Activated naive CD4-positive, alpha-beta T cell treated with anti-CD3 and anti-CD28 coated beads, Interleukin-2, amount 50 U/mL, for 72 hours (primary cell): Measurements from ENCODE around the gene ZYX. TPM values are rescaled to one million over a fixed set of nuclear protein-coding genes. Genes with fewer than 3 reads are reported as not detected.
A peak's percentile ranks its signal among the peaks of the same experiment; 100 is the strongest.

Experiments used
- ATAC-seq, 2 donors: fragments of 150-1000 bp; cut with Tn5 transposase; 2 replicates each; pipeline ENCODE4 v1.10.0; 2021; ENCODE audit warnings: mild to moderate bottlenecking in 2 of 2, moderate library complexity in 2 of 2
- DNase-seq, 2 donors: peaks; one replicate each; pipeline ENCODE4 v3.0.0; 2021 to 2022; ENCODE audit warnings: low spot score in 2 of 2
- H3K27ac Mint-ChIP-seq, 2 donors: one replicate each; pipeline ENCODE4 v1.8.0; 2022; ENCODE audit warnings: mild to moderate bottlenecking in 2 of 2, mixed read lengths in 2 of 2
- H3K36me3 Mint-ChIP-seq, 2 donors: one replicate each; pipeline ENCODE4 v1.8.0; 2022; ENCODE audit warnings: mixed read lengths in 2 of 2
- H3K9me3 Mint-ChIP-seq, 2 donors: one replicate each; pipeline ENCODE4 v1.8.0; 2022; ENCODE audit warnings: mixed read lengths in 2 of 2
- total RNA-seq, 2 donors: library from RNA; stranded (reverse); gene quantifications; one replicate each; pipeline ENCODE4 v1.2.3, GENCODE V29; 2022

ZYX gene
- total RNA-seq, 2 donors from 2014 or later, result 75.9 to 146 TPM

- Mint-ChIP-seq H3K9me3 (no peaks in the 10 kb centered on the region), H3K27ac (no peak overlapping the region), H3K36me3 (peaks cover 0 to 5% of the 10 kb centered on the region in 2 donors)
- ATAC-seq (no peak), DNase-seq (no peak)
These were observed 21.3 kb upstream of the ZYX start for GRCh38 chr7:143359771-143360353.

GRCh38 chr7:143360788-143361551 lies 20.2 kb upstream of the ZYX start:
- H3K27ac Mint-ChIP-seq, result no peak overlapping the region
- ATAC-seq (no peak), DNase-seq (no peak)
- H3K9me3 Mint-ChIP-seq, result no peaks in the 10 kb centered on the region
- H3K36me3 Mint-ChIP-seq, result peaks cover 0 to 5% of the 10 kb centered on the region in 2 donors

- Mint-ChIP-seq H3K9me3 (no peaks in the 10 kb centered on the region), H3K27ac (no peak overlapping the region), H3K36me3 (peaks cover 0 to 5% of the 10 kb centered on the region in 2 donors)
- DNase-seq (no peak), ATAC-seq (peak; percentile 15 to 32)
These were observed 19.5 kb upstream of the ZYX start for GRCh38 chr7:143361552-143362130.

- H3K36me3 Mint-ChIP-seq, result peaks cover 0 to 5% of the 10 kb centered on the region in 2 donors
- peak in 1 of 2 donors; percentile 31 for DNase-seq
- peak; percentile 78 for ATAC-seq
- H3K27ac Mint-ChIP-seq, result peak within 1 kb of the TSS in 1 of 2 donors; percentile 47
- H3K9me3 Mint-ChIP-seq, result no peaks in the 10 kb centered on the region
These were observed 18.8 kb upstream of the ZYX start, which contains the start of gene FAM131B for GRCh38 chr7:143362131-143363015. FAM131B (minus strand) TSS chr7:143362713; CDS start chr7:143362603, 110 bp downstream.

GRCh38 chr7:143363016-143363937 lies 17.9 kb upstream of the ZYX start:
- DNase-seq (no peak), ATAC-seq (no peak)
- Mint-ChIP-seq H3K27ac (no peak overlapping the region), H3K36me3 (peaks cover 0 to 5% of the 10 kb centered on the region in 2 donors), H3K9me3 (no peaks in the 10 kb centered on the region)

- DNase-seq (peak in 1 of 2 donors; percentile 35), ATAC-seq (no peak)
- Mint-ChIP-seq H3K27ac (no peak overlapping the region), H3K9me3 (peaks cover 0 to 3% of the 10 kb centered on the region in 2 donors), H3K36me3 (peaks cover 0 to 5% of the 10 kb centered on the region in 2 donors)
These were observed 13.2 kb upstream of the ZYX start for GRCh38 chr7:143367972-143368371.

GRCh38 chr7:143368387-143368786 lies 12.8 kb upstream of the ZYX start:
- ATAC-seq, result no peak

GRCh38 chr7:143369678-143370651 lies 11.2 kb upstream of the ZYX start:
- peak in 1 of 2 donors; percentile 28 for DNase-seq
- Mint-ChIP-seq H3K36me3 (no peaks in the 10 kb centered on the region), H3K9me3 (peaks cover 0 to 3% of the 10 kb centered on the region in 2 donors), H3K27ac (no peak overlapping the region)
- ATAC-seq, result no peak

More at GRCh38 chr7:143368387-143368786, 12.8 kb upstream of the ZYX start:
- Mint-ChIP-seq H3K36me3 (peaks cover 0 to 1% of the 10 kb centered on the region in 2 donors), H3K9me3 (peaks cover 0 to 3% of the 10 kb centered on the region in 2 donors), H3K27ac (no peak overlapping the region)
- DNase-seq, result no peak

GRCh38 chr7:143372070-143372469 lies 9.1 kb upstream of the ZYX start:
- ATAC-seq (peak; percentile 80 to 85), DNase-seq (peak; percentile 37 to 67)
- Mint-ChIP-seq H3K9me3 (peaks cover 0 to 3% of the 10 kb centered on the region in 2 donors), H3K36me3 (no peaks in the 10 kb centered on the region), H3K27ac (peak overlapping the region; percentile 12 to 51)

- Mint-ChIP-seq H3K27ac (peak overlapping the region in 1 of 2 donors; percentile 11), H3K36me3 (no peaks in the 10 kb centered on the region), H3K9me3 (peaks cover 0 to 3% of the 10 kb centered on the region in 2 donors)
- ATAC-seq (no peak), DNase-seq (no peak)
These were observed 7.8 kb upstream of the ZYX start for GRCh38 chr7:143373255-143373794.

- DNase-seq, result no peak
- Mint-ChIP-seq H3K9me3 (peaks cover 0 to 3% of the 10 kb centered on the region in 2 donors), H3K27ac (peak overlapping the region; percentile 1 to 45), H3K36me3 (peaks cover 0 to under 1% of the 10 kb centered on the region in 2 donors)
- ATAC-seq, result no peak
These were observed 6.6 kb upstream of the ZYX start for GRCh38 chr7:143374561-143374960.

GRCh38 chr7:143375298-143376034 lies 5.7 kb upstream of the ZYX start:
- DNase-seq, result no peak
- peak overlapping the region; percentile 45 to 69 for H3K27ac Mint-ChIP-seq
- H3K36me3 Mint-ChIP-seq, result peaks cover 0 to 5% of the 10 kb centered on the region in 2 donors
- ATAC-seq, result peak; percentile 38 to 54
- H3K9me3 Mint-ChIP-seq, result peaks cover 0 to 3% of the 10 kb centered on the region in 2 donors

GRCh38 chr7:143376396-143376795 lies 4.7 kb upstream of the ZYX start:
- no peak for ATAC-seq
- peaks cover 0 to 5% of the 10 kb centered on the region in 2 donors for H3K36me3 Mint-ChIP-seq
- peak overlapping the region in 1 of 2 donors; percentile 45 for H3K27ac Mint-ChIP-seq
- H3K9me3 Mint-ChIP-seq, result peaks cover 0 to 3% of the 10 kb centered on the region in 2 donors
- no peak for DNase-seq
